Upper lobe of right lung (tissue), 1 donor: Measurements from ENCODE around the gene ISL2. TPM values are rescaled to one million over a fixed set of nuclear protein-coding genes. Genes with fewer than 3 reads are reported as not detected.
"Not testable (repeated sequence)": the region's sequence is repeated elsewhere in the genome, so short reads cannot be mapped to it uniquely, and the experiment has no call there.

Source experiments
- ATAC-seq: fragments of 200-7000 bp; cut with Tn5 transposase; one replicate; pipeline ENCODE4 v1.9.1; 2020; ENCODE audit warnings: mild to moderate bottlenecking, moderate library complexity
- DNase-seq: peaks from one replicate; pipeline ENCODE4 v3.0.0-alpha.2; 2020
- H3K27ac ChIP-seq: fragments of 200-600 bp; one replicate; pipeline ENCODE4 v1.8.0; 2022
- H3K27me3 ChIP-seq: fragments of 200-600 bp; one replicate; pipeline ENCODE4 v1.8.0; 2022; ENCODE audit warnings: mild to moderate bottlenecking
- H3K36me3 ChIP-seq: fragments of 200-600 bp; one replicate; pipeline ENCODE4 v1.8.0; 2022
- H3K4me1 ChIP-seq: fragments of 200-600 bp; one replicate; pipeline ENCODE4 v1.8.0; 2022
- H3K4me3 ChIP-seq: fragments of 200-600 bp; one replicate; pipeline ENCODE4 v1.8.0; 2022; ENCODE audit warnings: mild to moderate bottlenecking
- H3K9me3 ChIP-seq: fragments of 200-600 bp; one replicate; pipeline ENCODE4 v1.8.0; 2022
- intact Hi-C: fragments of 100-400 bp; cut with DNase I; formaldehyde crosslinking; loops from one replicate; pipeline ENCODE4 v1.11.0; 2022
- total RNA-seq: library from RNA; stranded (reverse); fragmentation: NEBNext Ultra II Directional; extraction: Animal tissue kit (Norgen Biotek cat#: 25700); gene quantifications from one replicate; pipeline ENCODE4 v1.2.1, GENCODE V29; 2021
- TF ChIP-seq, protein P1 (sequence below): fragments of 200-600 bp; IDR thresholded peaks from one replicate; pipeline ENCODE4 v1.8.0; 2022; ENCODE audit warnings: antibody characterized with exemption
- donor health status: DM: no; HTN: yes; CAD: no; lungs with severe emphysema.

Gene ISL2
- total RNA-seq, 1 donor from 2014 or later = not detected

DNA sequence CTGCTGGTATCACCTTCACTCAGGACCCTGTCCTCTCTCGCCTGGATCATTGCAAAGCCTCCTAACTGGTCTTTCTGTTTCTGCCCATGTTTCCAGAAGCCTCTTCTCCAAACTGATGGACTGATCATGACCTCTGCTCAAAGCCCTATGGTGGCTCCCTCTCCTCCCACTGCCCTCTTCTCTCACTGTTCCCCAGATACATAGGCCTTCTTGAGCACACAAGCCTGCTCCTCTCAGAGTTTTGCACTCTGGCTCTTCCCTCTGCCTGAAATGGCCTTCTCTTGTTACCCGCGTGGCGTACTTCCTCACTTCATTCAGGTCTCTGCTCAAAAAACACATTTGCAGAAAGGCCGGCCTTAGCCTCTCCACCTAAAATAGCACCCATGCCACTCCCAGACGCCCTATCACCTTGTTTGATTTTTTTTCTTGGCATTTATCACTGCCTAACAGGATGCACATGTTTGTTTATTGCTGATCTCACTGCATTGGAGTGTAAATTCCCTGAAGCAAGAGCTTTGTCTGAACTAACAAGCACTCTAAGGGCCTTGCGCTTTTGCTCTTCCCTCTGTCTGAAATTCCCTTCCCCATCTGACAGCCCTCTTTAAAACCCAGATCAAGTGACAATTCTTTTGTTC, 23.9 kb upstream of the ISL2 start:
- Histone ChIP-seq H3K9me3 (no peaks in the 10 kb centered on the region), H3K27me3 (no peaks in the 10 kb centered on the region), H3K4me1 (peaks cover 9% of the 10 kb centered on the region), H3K36me3 (no peaks in the 10 kb centered on the region), H3K27ac (no peak overlapping the region), H3K4me3 (no peak overlapping the region)
- no peak for DNase-seq
- intact Hi-C loops = no loop called here
- no peak for ATAC-seq
- TF ChIP-seq, protein P1, sequence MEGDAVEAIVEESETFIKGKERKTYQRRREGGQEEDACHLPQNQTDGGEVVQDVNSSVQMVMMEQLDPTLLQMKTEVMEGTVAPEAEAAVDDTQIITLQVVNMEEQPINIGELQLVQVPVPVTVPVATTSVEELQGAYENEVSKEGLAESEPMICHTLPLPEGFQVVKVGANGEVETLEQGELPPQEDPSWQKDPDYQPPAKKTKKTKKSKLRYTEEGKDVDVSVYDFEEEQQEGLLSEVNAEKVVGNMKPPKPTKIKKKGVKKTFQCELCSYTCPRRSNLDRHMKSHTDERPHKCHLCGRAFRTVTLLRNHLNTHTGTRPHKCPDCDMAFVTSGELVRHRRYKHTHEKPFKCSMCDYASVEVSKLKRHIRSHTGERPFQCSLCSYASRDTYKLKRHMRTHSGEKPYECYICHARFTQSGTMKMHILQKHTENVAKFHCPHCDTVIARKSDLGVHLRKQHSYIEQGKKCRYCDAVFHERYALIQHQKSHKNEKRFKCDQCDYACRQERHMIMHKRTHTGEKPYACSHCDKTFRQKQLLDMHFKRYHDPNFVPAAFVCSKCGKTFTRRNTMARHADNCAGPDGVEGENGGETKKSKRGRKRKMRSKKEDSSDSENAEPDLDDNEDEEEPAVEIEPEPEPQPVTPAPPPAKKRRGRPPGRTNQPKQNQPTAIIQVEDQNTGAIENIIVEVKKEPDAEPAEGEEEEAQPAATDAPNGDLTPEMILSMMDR = no peak

DNA sequence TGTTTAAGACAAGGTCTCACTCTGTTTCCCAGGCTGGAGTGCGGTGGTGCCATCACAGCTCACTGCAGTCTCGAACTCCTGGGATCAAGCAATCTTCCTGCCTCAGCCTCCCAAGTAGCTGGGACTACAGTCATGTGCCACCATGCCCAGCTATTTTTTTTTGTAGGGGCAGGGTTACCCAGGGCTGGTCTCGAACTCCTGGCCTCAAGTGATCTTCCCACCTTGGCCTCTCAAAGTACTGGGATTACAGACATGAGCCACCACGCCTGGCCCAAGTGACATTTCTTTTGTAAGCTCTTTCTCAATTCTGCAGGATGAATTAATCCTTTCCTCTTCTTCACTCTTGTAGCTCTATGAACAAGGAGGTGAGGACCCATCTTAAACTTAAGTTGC, 23.4 kb upstream of the ISL2 start:
- ATAC-seq, H3K9me3 ChIP-seq, intact Hi-C loops, DNase-seq, H3K36me3 ChIP-seq, H3K4me1 ChIP-seq, H3K27ac ChIP-seq, H3K4me3 ChIP-seq, H3K27me3 ChIP-seq: not testable (repeated sequence)

DNA sequence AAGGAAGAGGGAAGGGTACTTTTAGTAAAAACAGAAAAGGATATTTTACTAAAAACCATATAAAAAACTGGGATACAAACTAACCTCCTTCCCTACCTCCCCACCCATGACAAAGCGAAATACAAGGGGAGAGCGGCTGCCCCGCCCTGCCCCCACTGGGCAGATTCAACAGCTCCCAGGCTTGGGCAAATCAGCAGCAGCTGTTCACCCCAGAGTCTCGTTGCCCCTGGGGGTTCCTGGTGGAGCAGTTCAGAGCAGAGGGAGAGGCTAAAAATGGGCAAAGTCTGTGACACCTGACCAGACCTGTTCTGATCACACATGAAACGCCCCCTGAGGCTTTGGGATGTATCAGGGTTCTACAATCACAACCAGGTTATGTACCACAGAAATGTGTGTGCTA, 22.8 kb upstream of the ISL2 start:
- Histone ChIP-seq H3K9me3 (no peaks in the 10 kb centered on the region), H3K27ac (no peak overlapping the region), H3K27me3 (no peaks in the 10 kb centered on the region), H3K4me1 (peaks cover 9% of the 10 kb centered on the region), H3K36me3 (no peaks in the 10 kb centered on the region), H3K4me3 (no peak overlapping the region)
- ATAC-seq (no peak), DNase-seq (no peak)
- TF ChIP-seq, protein P1 = no peak
- intact Hi-C loops = no loop called here

DNA sequence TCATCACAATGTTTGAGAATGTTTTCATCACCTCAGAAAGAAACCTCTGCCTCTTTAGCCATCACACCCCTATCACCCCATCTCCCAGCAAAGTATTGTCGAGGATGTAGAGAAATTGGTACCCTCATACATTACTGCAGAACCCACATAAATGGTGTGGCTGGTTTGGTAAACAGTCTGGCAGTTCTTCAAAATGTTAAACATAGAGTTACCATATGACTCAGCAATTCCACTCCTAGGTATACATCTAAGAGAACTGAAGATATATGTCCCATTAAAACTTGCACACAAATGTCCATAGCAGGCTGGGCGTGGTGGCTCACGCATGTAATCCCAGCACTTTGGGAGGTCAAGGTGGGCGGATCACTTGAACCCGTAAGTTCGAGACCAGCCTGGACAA, 16.6 kb upstream of the ISL2 start:
- Histone ChIP-seq H3K9me3 (no peaks in the 10 kb centered on the region), H3K4me1 (no peaks in the 10 kb centered on the region), H3K36me3 (no peaks in the 10 kb centered on the region), H3K4me3 (no peak overlapping the region), H3K27ac (no peak overlapping the region), H3K27me3 (peaks cover 24% of the 10 kb centered on the region)
- ATAC-seq = no peak
- intact Hi-C loops = no loop called here
- no peak for DNase-seq
- TF ChIP-seq, protein P1 = no peak

DNA sequence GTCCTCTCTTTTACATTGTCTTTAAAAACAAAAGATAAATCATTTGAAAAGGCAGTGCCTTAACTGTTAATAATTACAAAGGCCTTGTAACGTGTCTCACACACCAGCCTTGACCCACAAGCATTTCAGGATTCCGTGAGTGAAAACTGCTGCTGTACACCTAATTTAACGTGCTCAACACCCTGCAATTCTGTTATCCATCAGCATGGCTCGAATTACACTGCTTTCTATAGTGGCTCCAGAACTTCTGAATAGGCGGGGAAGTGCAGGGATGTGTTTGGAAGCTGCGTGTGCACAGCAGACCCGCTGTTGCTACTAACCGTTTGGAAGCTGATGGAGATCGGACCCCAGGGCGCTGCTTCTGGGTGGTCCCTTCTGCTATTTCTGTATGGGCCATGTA, 15.4 kb upstream of the ISL2 start:
- Histone ChIP-seq H3K27ac (no peak overlapping the region), H3K9me3 (no peaks in the 10 kb centered on the region), H3K36me3 (no peaks in the 10 kb centered on the region), H3K4me1 (no peaks in the 10 kb centered on the region), H3K4me3 (no peak overlapping the region), H3K27me3 (peaks cover 36% of the 10 kb centered on the region)
- ATAC-seq = no peak
- DNase-seq = no peak
- TF ChIP-seq, protein P1 = no peak
- intact Hi-C loops = no loop called here

DNA sequence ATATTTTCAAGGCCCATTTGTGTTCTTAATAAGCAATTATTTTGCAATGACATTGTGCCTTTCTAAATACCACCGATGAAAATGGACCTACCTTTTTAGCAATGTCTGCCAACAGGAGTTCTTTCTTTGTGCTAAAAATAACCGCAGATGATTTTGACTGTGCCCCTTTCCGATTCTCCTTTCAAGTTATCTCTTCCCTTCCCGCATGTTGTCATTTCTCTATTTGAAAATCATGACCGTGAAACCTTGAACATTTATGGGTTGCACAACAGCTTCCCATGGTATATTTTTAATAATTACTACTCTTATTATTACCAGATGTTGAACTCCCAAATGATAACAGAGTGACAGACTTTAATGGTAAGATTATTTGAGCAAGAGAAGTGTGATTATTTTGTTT, 15.0 kb upstream of the ISL2 start:
- TF ChIP-seq, protein P1 = no peak
- intact Hi-C loops = no loop called here
- Histone ChIP-seq H3K4me1 (no peaks in the 10 kb centered on the region), H3K27me3 (peaks cover 37% of the 10 kb centered on the region), H3K4me3 (no peak overlapping the region), H3K9me3 (no peaks in the 10 kb centered on the region), H3K36me3 (no peaks in the 10 kb centered on the region), H3K27ac (no peak overlapping the region)
- ATAC-seq (no peak), DNase-seq (no peak)
